Measurements from ENCODE around the gene ALDH7A1. TPM values are rescaled to one million over a fixed set of nuclear protein-coding genes. Genes with fewer than 3 reads are reported as not detected.

Gene ALDH7A1
- total RNA-seq, 4 donors from 2014 or later, result 35.9 to 89.7 (median 48.2) TPM

- Histone ChIP-seq H3K27me3 (no peaks in the 10 kb centered on the region), H3K4me3 (no peak overlapping the region), H3K27ac (peak overlapping the region in 2 of 4 donors; percentile 45 to 57), H3K36me3 (peaks cover 0 to 9% (median 0%) of the 10 kb centered on the region in 3 donors), H3K4me1 (peaks cover 0 to 17% (median 14%) of the 10 kb centered on the region in 3 donors), H3K9me3 (no peaks in the 10 kb centered on the region)
- DNase-seq, result no peak
- WGBS, 2 donors, result 31 to 40% methylated on average over 1 of the region's 1 CpG
- TF ChIP-seq POLR2A (IDR thresholded peaks at IDR 0.05) (no peak), CTCF (IDR thresholded peaks at IDR 0.05) (no peak)
- intact Hi-C loops (cut with DNase I), result loop anchor here (5.0 kb wide), 1 partner anchor 186 kb away; no protein-coding TSS in a partner anchor
These were observed 56.4 kb downstream of the ALDH7A1 start for GRCh38 chr5:126538579-126538978.

GRCh38 chr5:126536874-126537273 is 58.1 kb downstream of the ALDH7A1 start:
- no peak for DNase-seq
- TF ChIP-seq CTCF (IDR thresholded peaks at IDR 0.05), result peak in 3 of 6 experiments; percentile 12 to 41 (median 18)
- TF ChIP-seq POLR2A (IDR thresholded peaks at IDR 0.05), result no peak
- Histone ChIP-seq H3K4me3 (no peak overlapping the region), H3K27me3 (no peaks in the 10 kb centered on the region), H3K4me1 (peaks cover 0 to 22% (median 17%) of the 10 kb centered on the region in 3 donors), H3K36me3 (no peaks in the 10 kb centered on the region), H3K9me3 (no peaks in the 10 kb centered on the region), H3K27ac (peak overlapping the region in 3 of 4 donors; percentile 29 to 43 (median 40))
- intact Hi-C loops (cut with DNase I), result loop anchor here (5.0 kb wide), 1 partner anchor 185 kb away; no protein-coding TSS in a partner anchor
- WGBS, 2 donors, result 34 to 41% methylated on average over 3 of the region's 3 CpGs

- Histone ChIP-seq H3K36me3 (no peaks in the 10 kb centered on the region), H3K4me3 (no peak overlapping the region), H3K27ac (peak overlapping the region in 3 of 4 donors; percentile 29 to 43 (median 40)), H3K27me3 (no peaks in the 10 kb centered on the region), H3K9me3 (no peaks in the 10 kb centered on the region), H3K4me1 (peaks cover 0 to 31% (median 19%) of the 10 kb centered on the region in 3 donors)
- intact Hi-C loops (cut with DNase I), result loop anchor here (5.0 kb wide), 1 partner anchor 184 kb away; no protein-coding TSS in a partner anchor
- 88 to 93% methylated on average over 2 to 4 of the region's 4 CpGs for WGBS, 2 donors
- DNase-seq, result no peak
- TF ChIP-seq CTCF (IDR thresholded peaks at IDR 0.05) (no peak), POLR2A (IDR thresholded peaks at IDR 0.05) (no peak)
These were observed 59.0 kb downstream of the ALDH7A1 start for GRCh38 chr5:126535856-126536545.

- DNase-seq, result no peak
- intact Hi-C loops (cut with DNase I), result no loop called here
- Histone ChIP-seq H3K27ac (no peak overlapping the region), H3K9me3 (no peaks in the 10 kb centered on the region), H3K36me3 (no peaks in the 10 kb centered on the region), H3K4me3 (no peak overlapping the region), H3K4me1 (peaks cover 0 to 33% (median 21%) of the 10 kb centered on the region in 3 donors), H3K27me3 (no peaks in the 10 kb centered on the region)
- WGBS, 2 donors, result 100% methylated on average over 1 of the region's 1 CpG; no CpG with 5 or more reads in 1 of the 2 donors
- TF ChIP-seq CTCF (IDR thresholded peaks at IDR 0.05), result no peak
- no peak for TF ChIP-seq POLR2A (IDR thresholded peaks at IDR 0.05)
These were observed 60.5 kb downstream of the ALDH7A1 start for GRCh38 chr5:126534553-126534952.

GRCh38 chr5:126531543-126532120 is 63.4 kb downstream of the ALDH7A1 start:
- no peak for TF ChIP-seq CTCF (IDR thresholded peaks at IDR 0.05)
- TF ChIP-seq POLR2A (IDR thresholded peaks at IDR 0.05), result no peak
- H3K4me1 ChIP-seq, result peaks cover 0 to 23% (median 15%) of the 10 kb centered on the region in 3 donors
- H3K27me3 ChIP-seq, result no peaks in the 10 kb centered on the region
- H3K36me3 ChIP-seq, result no peaks in the 10 kb centered on the region
- no peaks in the 10 kb centered on the region for H3K9me3 ChIP-seq
- intact Hi-C loops (cut with DNase I), result no loop called here
- DNase-seq, result no peak
- H3K4me3 ChIP-seq, result no peak overlapping the region
- 44 to 60% methylated on average over 4 of the region's 4 CpGs for WGBS, 2 donors
- H3K27ac ChIP-seq, result peak overlapping the region; percentile 15 to 69 (median 62)
